ENCODE data around the gene CFAP46.

The CFAP46 gene

DNA sequence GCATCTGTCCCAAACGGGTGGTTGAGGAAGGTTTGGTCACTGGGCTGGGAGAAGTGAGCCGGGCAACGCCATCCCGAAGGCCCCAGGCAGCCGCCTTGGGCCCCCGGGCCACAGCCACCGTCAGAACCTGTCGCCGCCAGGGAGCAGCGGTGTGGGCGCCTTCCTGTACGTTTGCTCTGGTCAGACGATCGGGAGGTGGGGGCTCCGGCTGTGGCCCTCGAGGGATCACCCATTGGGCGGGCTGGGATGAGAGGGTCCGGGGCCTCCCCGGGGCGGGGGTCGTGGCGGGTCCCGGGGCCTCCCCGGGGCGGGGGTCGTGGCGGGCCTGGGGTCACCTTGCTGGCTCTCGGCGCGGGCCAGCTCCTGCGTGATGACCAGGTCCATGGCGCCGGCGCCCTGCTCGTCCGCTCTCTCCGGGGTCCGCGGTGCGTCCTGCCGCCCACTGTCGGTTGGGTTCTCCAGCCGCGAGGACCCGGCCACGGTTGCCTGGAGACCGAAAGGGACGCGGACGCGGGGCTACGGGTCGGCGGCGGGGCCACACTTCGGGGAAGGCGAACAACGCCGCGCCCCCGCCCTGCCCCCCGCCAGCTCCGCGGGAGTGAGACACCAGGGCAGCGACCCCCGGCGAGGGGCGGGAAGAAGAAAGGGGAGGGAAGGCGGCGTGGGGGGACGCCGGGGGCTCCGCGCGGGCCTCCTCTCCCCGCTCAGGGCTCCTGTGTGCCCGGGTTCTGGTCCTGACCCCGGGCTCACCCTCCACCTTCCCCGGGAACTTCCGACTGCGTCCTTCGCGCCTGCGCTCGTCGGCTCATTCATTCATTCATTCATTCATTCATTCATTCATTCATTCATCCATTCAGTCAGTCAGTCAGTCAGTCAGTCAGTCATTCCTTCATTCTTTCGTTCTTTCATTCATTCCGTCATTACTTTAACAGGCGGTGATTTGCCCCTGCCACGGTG is at the start of gene CFAP46:
Gene CFAP46 (minus strand): TSS at position 470 of the 957 bp plus-strand sequence. CDS start 86 bp downstream, at position 384.
- DNase-seq, result peak in 49 of 58 donors; percentile 12 to 81 (median 51)

DNA sequence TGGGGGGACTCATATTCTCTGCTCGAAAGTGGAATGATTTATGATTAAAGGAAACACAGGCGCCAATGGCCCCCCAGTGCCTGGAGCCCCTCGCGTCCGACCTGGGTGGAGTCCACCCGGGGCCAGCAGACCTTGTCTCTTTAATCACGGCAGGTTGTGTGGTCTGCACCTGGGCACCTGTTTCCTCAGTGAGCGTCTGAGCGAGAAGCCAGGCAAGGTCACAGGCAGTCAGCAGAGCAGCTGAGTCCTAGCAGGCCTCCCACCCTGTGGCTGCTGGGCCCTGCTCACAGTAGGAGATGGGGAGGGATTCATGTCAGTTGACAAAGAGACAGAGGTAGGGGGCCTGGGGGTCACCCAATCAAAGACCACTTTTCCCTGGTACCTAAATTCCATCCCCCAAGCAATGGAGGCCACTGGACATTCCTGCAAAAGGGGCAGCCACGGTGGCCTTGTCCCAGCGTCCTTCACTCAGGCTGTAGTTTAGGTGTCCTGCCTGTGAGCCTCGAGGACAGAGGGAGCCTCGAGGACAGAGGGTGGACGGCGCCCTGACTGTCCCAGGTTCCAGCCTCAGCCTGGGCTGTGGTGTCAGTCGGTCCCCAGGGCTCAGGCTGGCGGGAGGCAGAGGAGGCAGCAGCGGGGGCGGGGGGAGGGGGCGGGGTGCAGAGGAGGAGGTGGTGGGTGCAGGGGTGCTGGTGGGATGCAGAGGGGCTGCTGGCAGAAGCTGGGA is 49.5 kb upstream of the CFAP46 start:
- DNase-seq, result no peak

DNA sequence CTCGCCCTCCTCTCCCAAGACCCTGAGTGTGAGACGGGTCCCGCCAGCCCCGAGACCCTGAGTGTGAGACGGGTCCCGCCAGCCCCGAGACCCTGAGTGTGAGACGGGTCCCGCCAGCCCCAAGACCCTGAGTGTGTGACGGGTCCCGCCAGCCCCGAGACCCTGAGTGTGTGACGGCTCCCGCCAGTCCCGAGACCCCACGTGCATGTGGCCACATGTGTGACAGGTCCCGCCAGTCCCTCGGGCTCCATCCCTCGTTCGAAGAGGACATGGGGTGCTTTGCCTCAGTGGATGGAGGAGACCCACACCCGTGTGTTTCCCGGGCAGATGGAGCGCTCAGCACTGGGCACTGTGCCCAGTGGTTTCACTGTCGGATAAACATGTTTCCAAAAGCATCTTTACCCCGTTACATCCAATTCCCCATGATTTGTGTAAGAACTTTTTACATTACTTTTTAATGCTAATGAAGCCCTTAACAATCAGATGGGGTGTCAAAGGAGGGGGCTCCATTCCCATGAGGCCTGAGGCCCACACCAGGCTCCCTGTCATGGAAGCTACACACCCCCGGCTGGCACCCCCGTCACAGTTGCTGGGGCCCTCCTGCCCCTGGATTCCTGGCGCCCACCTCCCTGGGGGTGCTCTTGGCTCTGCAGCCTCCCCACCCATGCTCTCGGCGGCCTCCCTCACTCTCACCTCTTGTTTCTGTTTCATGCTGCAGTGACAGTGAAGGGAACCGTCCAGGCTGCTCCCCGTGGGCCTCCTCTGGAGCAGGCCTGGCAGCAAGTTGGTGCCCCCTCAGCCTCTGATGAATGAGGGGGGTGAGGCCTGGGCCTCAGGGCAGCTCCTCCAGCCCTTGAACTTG is 48.5 kb upstream of the CFAP46 start:
- no peak for DNase-seq

DNA sequence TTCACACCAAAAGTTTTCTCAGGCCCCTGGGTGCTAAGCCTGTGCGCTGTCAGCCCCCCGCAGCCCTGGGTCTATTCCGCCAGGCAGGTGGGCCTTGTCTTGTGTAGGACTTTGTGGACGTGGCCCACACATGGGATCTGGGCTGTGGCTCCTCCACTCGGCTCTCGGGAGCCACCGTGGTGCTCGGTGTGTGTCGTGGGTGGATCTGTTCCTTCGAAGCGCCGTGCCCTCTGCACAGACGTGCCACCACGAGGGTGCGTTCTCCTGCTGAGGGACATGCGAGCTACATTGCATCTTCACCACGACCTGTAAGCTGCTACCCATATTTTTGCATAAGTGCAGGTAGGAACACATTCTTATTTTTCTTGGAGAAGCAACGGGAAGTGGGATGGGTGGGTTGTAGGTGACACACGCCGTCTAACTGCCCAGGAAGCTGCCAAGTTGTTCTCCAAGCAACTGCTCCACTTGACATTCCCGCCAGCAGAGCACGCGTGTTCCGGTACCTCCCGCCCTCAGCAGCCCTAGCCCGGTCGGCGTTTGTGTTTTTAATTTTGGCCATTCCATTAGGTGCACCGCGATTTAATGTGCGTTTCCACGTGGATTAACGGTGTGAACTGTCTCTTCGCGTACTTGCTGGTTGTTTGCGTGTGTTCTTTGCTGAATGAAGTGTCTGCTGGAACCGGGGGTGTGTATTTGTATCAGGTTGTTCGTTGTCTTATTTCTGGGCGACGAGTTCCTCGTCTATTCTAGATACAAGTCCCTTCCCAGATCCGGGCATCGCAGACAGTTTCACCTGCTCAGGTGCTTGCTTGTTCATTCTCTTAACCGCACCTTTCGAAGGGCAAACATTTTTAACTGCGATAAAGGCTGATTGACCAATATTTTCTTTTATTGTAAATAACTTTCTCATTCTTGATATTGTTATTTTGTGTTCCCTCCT is 47.4 kb upstream of the CFAP46 start:
- peak in 1 of 58 donors; percentile 14 for DNase-seq

DNA sequence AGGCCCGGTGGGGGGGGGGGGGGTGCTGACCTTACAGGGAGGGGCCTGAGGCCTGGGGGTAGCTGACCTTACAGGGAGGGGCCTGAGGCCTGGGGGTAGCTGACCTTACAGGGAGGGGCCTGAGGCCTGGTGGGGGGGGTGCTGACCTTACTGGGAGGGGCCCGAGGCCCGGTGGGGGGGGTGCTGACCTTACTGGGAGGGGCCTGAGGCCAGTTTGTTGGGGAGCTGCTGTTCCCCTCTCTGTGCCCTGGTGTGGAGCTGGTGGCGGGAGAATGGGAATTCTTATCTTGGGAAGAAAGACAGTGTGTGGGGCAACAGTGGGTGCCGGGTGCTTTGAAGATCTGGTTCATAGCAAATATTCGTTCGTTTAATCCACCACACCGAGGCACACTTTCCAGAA is 46.6 kb upstream of the CFAP46 start:
- no peak for DNase-seq

DNA sequence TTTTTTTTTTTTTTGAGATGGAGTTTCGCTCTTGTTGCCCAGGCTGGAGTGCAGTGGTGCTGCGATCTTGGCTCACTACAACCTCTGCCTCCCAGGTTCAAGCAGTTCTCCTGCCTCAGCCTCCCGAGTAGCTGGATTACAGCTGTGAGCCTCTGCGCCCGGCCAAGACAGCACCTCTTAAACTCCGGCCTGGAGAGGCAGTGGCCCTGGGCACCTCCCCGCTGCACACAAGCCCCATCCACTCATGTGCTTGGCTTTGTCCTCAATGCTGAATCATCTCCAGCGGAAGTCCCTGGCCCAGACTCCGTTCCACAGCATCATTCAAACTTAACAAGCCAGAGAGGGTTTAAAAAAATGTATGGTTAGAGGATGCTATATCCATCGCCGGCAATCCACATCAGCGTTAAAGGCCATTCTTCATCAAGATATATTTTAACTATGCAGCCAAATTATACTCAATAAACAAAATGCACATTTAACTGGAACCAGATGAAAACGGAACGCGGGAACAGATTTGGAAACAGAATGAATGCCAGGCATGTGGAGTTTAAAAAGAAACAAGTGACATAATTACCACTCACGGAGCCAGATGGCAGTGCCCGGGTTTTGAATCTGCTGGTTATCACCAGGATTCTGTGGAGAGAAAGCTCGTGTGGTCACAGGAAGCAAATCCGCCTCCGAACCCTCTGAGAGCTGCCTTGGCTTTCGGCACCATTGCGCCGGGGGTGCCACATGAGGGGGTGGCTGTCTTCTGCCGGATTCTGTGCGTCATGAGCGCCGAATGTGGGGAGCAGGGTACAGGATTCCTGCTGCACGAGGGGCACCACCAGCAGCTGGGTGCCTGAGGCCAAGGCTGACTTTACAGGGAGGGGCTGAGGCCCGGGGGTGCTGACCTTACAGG is 45.6 kb upstream of the CFAP46 start:
- peak in 54 of 58 donors; percentile 8 to 89 (median 61) for DNase-seq

DNA sequence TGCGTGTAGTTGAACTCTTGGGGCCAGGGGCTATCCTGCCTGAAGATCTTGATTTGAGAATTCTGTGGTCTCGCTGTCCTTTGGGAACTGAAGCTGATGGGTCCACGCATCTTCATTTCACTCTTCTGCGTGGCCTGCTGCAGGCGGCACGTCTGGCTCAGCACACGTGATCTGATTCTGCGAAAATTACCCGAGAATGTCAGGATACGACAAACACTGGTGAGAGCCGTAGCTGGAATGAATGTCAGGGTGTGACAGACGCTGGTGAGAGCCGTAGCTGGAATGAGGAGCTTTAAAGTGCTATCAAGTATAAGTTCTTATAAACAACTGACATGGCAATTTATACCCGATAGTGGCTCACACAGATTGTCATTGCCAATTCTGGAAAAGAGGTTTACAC is 44.6 kb upstream of the CFAP46 start:
- no peak for DNase-seq

DNA sequence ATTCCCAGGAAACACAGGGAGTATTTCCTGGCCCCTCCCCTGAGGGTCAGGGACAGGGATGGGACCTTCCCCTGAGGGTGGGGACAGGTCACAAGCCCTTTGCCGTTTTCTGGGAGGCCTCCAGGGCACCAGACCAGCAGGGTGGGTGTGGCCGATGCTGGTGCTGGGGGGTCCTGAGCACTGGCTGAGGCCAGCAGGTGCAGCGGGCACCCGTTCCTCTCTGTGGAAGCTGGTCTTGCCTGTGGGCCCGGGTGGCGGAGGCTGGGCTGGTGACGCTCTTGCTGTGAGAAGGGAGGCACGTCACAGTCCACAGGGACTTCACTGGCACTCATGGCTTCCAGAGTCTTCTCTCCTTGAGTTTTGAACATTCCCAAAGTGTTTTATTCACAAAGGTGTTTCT is 44.2 kb upstream of the CFAP46 start:
- no peak for DNase-seq

DNA sequence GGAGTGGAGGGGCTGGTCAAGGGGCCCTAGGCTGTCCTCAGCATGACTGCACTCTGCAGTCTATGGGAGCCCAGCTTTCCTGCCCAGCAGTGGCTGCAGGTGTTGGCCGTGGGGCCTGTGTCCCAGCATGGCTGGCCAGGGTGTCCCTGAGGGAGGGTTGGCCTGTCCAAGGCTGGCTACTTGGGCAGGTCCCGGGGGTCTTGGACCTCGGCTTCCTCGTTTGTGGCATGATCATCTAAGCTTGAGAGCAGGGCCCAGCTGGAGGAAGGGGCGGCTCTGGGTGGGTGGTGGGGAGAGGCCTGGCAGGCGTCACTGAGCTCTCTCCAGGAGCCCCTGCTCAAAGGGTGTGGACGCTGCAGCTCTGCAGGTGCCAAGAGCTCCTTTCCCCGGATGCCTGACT is 43.7 kb upstream of the CFAP46 start:
- DNase-seq, result no peak

DNA sequence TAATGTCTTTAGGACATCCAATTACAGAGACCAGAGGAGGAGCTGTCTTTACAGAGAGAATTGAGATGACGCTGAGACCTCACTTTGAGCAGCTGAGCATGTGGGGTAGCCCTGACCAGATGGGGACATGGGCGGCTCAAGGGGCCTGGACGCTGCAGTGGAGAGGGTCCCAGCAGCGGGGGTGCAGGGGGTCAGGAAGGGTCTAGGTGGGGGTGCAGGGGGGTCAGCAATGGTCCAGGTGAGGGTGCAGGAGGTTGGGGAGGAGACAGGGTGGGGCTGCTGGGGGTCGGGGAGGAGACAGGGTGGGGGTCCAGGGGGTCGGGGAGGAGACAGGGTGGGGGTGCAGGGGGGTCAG is 43.2 kb upstream of the CFAP46 start:
- DNase-seq, result no peak

DNA sequence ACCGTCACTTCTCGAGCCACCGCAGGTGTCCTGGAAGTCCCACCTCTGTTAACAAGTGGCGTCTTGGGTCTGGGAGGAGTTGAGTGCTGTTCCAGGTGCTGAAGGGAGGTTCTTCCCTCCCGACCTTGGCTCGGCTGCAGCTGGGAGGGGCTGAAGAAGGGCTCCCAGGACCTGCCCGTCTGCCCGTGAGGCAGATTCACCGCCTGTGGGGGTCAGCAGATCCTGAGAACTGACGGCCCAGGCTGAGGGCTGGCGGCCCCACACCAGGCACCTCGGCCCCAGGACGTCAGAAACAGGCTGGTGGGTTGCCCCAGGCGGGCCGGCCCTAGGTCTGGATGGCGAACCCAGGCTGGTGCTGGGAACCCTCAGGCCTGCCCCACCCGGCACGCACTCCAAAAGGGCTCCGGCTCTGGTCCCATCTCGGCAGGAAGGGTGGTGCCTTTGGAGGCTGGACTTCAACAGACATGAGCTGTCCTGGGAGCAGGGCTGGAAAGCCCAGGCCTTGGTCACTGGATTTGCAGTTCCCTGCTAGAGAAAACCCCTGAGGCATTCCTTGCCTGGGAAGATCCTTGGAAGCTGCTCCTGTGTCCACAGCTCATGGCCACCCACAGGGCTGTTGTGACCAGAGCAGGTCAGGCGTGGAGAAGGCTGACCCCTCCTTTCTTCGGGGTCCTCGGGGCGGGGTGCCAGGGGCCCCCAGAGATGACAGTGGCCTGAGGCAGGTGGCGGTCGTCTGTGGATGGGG is 42.6 kb upstream of the CFAP46 start:
- DNase-seq, result no peak

DNA sequence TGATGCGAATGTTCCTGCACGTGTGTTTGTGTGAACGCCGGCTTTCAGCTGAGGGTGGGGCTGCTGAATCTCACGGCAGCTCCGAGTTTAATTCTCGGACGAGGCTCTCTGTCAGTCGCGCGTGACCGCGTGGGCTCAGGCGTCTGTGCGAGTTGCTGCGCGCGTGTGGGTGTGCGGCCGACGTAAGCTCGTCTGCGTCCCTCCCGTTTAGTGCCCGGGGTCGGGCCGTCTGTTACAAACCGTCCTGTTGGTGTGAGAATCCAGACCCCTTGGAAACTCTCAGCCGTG is 41.6 kb upstream of the CFAP46 start:
- DNase-seq, result peak in 3 of 58 donors; percentile 25 to 43 (median 33)

DNA sequence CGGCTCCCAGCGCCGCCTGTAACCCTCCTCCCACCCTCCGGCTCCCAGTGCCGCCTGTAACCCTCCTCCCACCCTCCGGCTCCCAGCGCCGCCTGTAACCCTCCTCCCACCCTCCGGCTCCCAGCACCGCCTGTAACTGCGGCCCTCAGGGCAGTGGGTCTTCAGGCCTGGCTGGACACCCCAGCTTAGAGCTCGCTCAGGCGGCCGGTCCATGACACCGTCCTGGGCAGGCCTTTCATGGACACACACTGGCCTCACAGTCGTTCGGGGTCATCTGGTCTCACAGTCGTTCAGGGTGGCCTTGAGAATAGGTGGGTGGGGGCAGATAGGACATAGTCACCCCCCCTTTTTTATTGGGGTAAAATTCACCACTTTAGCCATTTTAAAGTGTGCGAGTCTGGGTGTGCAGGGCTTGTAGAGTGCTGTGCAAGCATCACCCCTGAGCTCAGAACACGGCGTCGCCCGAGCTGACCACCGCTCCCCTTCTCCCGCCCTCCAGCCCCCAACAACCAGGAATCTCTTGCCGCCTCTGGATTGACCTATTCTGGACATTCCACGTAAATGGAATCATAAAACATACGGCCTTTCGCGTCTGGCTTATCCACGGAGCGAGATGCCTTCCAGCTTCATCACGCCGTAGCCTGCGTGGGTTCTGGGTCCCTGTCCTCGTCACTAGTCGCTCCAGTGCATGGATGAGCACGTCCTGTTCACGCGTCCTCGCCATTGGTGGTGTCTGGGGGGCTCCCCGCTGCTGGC is 41.1 kb upstream of the CFAP46 start:
- no peak for DNase-seq

DNA sequence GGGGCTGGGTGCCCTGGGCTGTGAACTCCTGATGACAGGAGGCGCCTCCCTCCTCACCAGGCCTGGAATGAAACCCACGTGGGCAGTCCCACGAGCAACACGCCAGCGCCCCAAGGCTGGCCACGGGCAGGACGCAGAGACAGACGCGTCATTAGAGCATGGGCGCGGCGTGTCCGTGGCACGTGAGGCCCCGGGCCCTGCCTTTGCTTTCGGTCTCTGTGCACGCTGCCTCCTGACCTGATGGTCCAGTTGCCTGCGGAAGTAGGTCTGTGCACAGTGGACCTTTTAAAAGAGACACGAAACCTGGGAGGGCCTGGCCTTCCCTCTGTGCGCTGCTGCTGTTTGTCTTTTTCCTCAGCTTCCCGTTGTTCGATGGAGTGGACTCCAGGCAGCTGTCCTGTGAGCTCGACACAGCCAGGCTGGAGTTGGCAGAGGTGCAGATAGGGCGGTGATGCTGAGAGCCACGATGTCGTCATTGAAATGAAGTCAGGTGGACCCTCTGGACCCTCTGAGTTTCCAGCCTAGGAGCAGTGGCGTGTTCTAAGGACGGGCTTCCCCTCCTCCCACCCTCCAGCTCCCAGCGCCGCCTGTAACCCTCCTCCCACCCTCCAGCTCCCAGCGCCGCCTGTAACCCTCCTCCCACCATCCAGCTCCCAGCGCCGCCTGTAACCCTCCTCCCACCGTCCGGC is 40.1 kb upstream of the CFAP46 start:
- no peak for DNase-seq

DNA sequence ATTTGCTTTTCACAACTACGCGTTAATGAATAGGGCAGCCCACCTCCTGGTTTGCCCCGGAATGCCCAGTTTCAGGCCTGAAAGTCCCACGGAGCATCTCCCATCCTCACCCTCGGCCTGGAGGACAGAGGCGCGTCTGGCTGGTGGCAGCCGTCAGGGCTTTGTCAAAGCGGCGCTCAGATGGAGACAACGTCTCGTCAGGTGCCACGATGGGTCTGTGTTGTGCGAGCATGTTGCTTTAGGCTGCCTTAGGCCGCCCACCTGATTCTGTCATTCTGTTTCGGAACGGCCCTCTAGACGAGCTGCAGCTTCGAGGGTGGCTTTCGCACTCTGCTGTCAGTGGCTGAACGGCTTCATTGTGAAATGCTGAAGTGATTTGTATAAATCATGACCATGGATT is 39.4 kb upstream of the CFAP46 start:
- no peak for DNase-seq

DNA sequence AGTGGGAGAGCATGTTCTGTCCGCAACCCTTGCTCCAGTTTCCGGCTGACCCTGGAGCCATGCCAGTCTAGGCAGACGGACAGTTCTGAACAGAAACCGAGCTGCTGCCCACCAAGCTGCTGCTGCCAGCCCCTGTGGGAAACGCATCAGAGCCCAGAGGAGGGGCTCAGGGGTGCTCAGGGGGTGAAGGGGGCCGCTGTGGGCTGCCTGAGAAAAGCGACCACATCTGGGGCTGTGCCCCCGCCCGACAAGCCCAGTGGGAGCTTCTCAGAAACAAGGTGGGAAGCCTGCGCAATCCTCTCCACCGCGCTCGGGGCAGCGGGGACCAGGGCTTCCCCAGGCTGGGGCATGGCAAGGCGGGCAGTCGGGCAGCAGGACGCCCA is 38.8 kb upstream of the CFAP46 start:
- no peak for DNase-seq

DNA sequence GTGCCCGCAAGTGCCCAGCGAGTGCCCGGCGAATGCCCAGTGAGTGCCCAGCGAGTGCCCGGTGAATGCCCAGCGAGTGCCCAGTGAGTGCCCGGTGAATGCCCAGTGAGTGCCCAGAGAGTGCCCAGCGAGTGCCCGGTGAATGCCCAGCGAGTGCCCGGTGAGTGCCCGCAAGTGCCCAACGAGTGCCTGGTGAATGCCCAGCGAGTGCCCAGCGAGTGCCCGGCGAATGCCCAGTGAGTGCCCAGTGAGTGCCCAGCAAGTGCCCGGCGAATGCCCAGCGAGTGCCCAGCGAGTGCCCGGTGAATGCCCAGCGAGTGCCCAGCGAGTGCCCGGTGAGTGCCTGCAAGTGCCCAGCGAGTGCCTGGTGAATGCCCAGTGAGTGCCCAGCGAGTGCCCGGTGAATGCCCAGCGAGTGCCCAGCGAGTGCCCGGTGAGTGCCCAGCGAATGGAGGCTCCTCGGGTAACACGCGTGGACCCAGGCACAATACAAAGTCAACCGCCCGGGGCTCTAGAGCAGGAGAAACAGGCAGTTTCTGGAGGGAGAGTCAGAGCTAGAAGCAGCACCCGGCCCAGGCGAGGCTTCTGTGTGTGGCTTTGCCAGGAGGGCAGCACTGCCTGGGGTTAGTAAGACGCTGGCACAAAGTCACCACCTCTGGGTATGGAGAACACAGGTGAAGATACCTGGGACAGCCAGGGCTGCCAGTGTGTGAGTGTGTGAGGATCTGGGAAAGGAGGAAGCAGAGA is 38.2 kb upstream of the CFAP46 start:
- DNase-seq, result no peak

Data from anterior cingulate cortex (tissue), 58 donors.